Stomach (tissue), 4 donors: ENCODE measurements around the gene SLC12A7.

Source experiments
- EP300 ChIP-seq: sonication (generic); formaldehyde crosslinking; IDR thresholded peaks from one replicate; pipeline ENCODE4 v1.6.1; 2017; ENCODE audit warnings: antibody characterized with exemption
- POLR2A ChIP-seq, 4 donors: fragments of 450-650 bp; IDR thresholded peaks; one replicate each; pipeline ENCODE4 v1.6.1; 2016; ENCODE audit warnings: antibody characterized with exemption in 4 of 4, control low read depth in 2 of 4, mild to moderate bottlenecking in 1 of 4, moderate library complexity in 1 of 4
- TF ChIP-seq, protein P1 (sequence below), 7 experiments: fragments of 450-650 bp in 4 of 7; fragments of 200-600 bp in 3 of 7; sonication (generic) in 3 of 7; IDR thresholded peaks; one replicate each; pipeline ENCODE4 v1.5.1; 2016 to 2019; ENCODE audit warnings: antibody characterized with exemption in 7 of 7, control low read depth in 2 of 7, mild to moderate bottlenecking in 1 of 7

DNA sequence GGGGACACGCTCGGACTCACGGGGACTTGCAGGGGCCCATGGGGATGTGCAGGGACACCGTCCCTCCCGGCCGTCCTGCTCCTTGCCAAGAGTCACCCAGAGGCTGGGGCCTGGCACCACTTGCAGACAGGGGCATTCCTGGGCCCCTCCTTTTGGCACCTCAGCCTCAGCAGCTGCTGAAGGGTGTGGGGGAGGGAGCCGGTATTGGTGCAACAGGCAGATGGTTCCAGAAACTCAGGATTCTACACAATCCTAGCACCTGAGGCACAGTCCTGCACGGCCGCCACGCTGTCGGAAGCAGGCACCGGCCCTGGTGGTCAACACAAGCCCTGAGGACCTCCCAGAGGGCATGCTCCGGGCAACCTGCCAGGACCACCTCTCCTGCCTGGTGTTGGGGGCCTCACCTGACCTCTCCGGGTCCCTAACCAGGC is 19.3 kb upstream of the SLC12A7 start:
- TF ChIP-seq, protein P1, sequence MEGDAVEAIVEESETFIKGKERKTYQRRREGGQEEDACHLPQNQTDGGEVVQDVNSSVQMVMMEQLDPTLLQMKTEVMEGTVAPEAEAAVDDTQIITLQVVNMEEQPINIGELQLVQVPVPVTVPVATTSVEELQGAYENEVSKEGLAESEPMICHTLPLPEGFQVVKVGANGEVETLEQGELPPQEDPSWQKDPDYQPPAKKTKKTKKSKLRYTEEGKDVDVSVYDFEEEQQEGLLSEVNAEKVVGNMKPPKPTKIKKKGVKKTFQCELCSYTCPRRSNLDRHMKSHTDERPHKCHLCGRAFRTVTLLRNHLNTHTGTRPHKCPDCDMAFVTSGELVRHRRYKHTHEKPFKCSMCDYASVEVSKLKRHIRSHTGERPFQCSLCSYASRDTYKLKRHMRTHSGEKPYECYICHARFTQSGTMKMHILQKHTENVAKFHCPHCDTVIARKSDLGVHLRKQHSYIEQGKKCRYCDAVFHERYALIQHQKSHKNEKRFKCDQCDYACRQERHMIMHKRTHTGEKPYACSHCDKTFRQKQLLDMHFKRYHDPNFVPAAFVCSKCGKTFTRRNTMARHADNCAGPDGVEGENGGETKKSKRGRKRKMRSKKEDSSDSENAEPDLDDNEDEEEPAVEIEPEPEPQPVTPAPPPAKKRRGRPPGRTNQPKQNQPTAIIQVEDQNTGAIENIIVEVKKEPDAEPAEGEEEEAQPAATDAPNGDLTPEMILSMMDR (IDR thresholded peaks at IDR 0.05), result no peak
- TF ChIP-seq EP300 (no peak), POLR2A (IDR thresholded peaks at IDR 0.05) (no peak)
